Rectal smooth muscle tissue (tissue), 1 donor: ENCODE data around the gene SMAD7.

ENCODE experiments used
- H3K27ac ChIP-seq: one replicate; pipeline ENCODE4 v1.7.0; 2013; ENCODE audit warnings: low read depth, low read length, inconsistent platforms
- H3K27me3 ChIP-seq: one replicate; pipeline ENCODE4 v1.7.0; 2013; ENCODE audit warnings: low read length; ENCODE audit not compliant: control insufficient read depth, insufficient read depth
- H3K36me3 ChIP-seq: one replicate; pipeline ENCODE4 v1.7.0; 2013; ENCODE audit warnings: low read length; ENCODE audit not compliant: control insufficient read depth, insufficient read depth
- H3K4me1 ChIP-seq: one replicate; pipeline ENCODE4 v1.7.0; 2013; ENCODE audit warnings: low read length; ENCODE audit not compliant: control insufficient read depth, insufficient read depth
- H3K4me3 ChIP-seq: one replicate; pipeline ENCODE4 v1.7.0; 2013; ENCODE audit warnings: low read length
- H3K9ac ChIP-seq: one replicate; pipeline ENCODE4 v1.7.0; 2013; ENCODE audit warnings: low read length

The SMAD7 gene

DNA sequence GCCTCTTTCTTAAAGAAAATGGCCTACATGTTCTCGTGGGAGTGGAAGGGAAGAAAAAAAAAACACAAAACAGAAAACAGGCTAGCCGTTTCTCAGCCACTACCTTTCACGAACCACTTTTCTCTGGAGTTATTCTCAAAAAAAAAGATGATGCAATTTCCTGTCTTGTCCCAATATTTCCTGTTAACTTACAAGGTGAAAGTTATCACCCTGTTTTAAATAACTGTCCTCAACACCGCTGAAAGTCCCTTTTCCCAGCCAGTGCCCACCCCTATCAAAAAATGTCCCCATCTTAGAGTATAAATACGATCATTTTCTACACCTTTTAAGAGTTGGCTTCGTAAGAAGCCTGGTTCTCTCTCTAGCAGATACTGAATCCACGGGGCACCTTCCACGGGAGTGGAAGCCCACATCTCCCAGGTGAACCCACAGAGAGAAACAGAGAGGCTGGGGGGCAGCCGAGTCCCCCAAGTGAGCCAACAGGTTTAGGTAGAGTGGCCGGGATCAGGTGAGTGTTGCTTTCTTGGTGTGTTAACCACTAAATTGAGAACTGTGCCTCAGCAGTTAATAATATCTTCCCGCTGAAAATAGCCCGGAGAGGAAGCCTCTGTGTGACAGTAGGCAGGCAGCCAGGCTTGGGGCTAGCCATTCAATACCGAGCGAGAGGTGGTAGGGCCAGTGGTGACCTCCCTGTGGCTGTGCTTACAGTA, 15.9 kb downstream of the SMAD7 start:
- Histone ChIP-seq H3K27me3 (no peaks in the 10 kb centered on the region), H3K36me3 (peaks cover 5% of the 10 kb centered on the region), H3K27ac (peak overlapping the region; percentile 70), H3K4me3 (peak overlapping the region; percentile 31), H3K9ac (no peak overlapping the region), H3K4me1 (peaks cover 65% of the 10 kb centered on the region)

- Histone ChIP-seq H3K4me3 (no peak overlapping the region), H3K36me3 (peaks cover 5% of the 10 kb centered on the region), H3K27ac (peak overlapping the region; percentile 62), H3K27me3 (no peaks in the 10 kb centered on the region), H3K4me1 (peaks cover 65% of the 10 kb centered on the region), H3K9ac (no peak overlapping the region)
These were observed 16.4 kb downstream of the SMAD7 start for GRCh38 chr18:48934415-48934722.

DNA sequence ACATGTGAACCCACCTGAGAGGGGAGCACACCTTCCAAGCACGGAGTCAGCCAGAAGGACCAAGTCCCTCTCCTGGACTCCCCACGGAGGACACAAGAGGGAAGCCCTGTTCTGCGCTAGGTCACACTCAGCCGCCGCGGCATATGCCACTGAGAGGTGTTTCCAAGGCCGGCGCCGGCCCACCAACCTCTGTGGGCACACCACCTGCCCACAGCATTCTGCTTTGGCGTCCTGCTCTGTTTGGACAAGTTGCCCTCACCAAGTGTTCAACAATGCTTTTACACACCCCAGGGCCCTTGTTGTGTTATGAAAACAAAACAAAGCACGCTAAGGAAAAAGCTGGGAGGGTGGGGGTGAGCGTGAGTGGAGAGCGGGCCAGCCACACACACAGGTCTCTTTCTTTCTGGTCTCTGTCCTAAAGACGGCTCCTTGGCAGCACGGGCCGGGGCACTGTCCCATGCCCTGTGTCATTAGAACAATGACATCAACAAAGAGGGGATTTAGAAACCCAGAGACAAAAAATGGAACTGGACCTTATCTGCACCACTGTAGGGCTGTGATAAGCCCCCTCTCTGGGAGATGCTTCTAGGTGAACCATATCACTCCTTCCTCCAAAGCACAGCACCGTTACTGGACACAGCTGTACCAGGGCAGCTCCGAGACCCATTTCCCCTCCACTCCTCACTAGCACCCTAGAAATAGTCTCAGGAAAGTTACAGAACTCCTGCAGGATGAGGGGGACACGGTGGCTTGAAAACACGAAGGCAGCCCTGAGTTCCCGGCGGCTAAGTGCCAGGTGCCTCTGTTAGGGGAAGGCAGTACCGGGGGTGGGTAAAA, 17.0 kb downstream of the SMAD7 start:
- peak overlapping the region; percentile 10 for H3K9ac ChIP-seq
- peak overlapping the region; percentile 19 for H3K4me3 ChIP-seq
- peak overlapping the region; percentile 62 for H3K27ac ChIP-seq
- H3K36me3 ChIP-seq, result peaks cover 5% of the 10 kb centered on the region
- H3K4me1 ChIP-seq, result peaks cover 71% of the 10 kb centered on the region
- H3K27me3 ChIP-seq, result no peaks in the 10 kb centered on the region

DNA sequence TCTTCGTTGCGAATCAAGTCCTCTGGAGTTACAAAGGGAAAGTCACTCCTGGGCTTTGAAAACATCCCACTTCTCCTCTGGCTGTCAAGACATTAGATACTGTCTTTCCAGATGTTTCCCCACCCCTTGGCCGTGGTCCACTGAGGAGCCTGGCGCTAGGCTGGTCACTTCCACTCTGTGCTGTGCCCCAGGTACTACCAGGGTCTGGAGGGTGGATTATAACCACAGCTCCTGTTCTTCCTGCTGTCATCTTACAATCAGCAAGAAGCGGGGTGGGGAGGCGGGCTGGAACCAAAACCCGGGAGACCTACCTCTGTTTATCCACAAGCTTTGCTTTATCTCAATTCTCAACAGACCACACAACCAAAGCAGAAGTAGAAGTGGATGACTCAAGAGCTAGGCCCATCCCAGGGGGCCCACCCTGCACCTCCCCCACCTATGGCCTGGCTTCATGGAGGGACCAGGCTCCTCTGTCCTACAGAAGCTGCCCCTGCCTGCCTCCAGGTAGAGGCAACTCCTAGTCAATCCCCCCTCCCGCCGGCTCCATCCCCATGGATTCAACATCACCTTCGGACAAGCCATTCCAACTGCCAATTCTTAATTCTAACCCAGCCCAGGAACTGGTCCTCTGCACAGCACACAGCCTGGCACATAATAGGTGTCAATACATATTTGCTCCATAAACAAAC, 17.8 kb downstream of the SMAD7 start:
- Histone ChIP-seq H3K27me3 (no peaks in the 10 kb centered on the region), H3K36me3 (peaks cover 5% of the 10 kb centered on the region), H3K4me3 (peak overlapping the region; percentile 19), H3K9ac (no peak overlapping the region), H3K4me1 (peaks cover 70% of the 10 kb centered on the region), H3K27ac (peak overlapping the region; percentile 62)

DNA sequence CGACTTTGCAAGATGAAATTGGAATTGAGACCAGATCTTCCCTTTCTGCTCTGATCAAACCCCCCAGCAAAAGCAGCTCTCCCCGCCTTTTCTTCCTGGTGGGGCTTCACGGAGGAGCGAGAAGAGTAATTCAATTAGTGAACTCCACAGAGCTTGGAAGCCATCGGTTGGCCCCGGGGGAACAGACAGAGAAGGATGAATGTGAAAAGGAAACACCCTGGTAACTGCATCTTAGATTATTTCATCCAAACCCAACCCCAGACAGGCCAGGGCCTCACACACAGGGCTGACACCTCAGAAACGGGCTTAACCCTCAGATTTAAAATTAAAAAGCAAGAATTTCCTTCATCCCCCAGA, 18.3 kb downstream of the SMAD7 start:
- Histone ChIP-seq H3K9ac (no peak overlapping the region), H3K4me1 (peaks cover 70% of the 10 kb centered on the region), H3K4me3 (peak overlapping the region; percentile 19), H3K27ac (peak overlapping the region; percentile 62), H3K27me3 (no peaks in the 10 kb centered on the region), H3K36me3 (peaks cover 3% of the 10 kb centered on the region)

DNA sequence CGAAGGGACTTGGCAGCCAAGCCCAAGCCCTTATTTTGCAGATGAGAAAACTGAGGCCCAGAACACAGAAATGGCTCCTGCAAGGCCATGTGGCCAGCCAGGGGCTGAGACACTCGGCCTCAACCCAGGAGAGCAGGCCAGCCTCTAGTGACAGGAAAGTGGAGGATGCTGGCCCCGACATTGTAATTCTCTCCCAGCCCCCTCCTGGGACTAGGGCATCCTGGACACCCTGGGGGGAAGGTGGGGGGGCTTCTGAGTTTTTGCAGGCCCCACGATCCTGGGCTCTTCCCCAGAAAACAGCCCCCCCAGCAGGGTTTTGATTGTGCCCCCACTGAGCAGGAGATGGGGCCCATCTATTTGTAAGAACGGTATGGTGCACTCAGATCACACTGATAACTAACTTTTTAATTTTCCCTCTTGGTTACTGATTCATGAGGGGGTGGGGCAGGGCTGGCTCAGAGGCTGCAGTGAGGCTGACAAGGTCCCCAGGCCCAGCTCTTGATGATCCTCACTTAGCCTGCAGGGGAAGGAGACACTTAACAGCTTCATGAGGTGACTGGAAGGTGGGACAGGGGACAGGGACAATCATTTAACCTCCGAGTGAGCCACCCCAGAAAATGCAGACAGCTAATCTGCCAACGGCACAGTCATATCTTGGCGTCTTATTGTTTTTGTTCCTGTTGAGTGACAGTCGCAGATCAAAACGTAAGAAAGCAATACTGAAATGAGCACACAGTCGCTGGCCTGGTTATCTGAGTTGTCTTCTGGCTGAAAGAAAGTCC, 18.9 kb downstream of the SMAD7 start:
- peak overlapping the region; percentile 19 for H3K4me3 ChIP-seq

DNA sequence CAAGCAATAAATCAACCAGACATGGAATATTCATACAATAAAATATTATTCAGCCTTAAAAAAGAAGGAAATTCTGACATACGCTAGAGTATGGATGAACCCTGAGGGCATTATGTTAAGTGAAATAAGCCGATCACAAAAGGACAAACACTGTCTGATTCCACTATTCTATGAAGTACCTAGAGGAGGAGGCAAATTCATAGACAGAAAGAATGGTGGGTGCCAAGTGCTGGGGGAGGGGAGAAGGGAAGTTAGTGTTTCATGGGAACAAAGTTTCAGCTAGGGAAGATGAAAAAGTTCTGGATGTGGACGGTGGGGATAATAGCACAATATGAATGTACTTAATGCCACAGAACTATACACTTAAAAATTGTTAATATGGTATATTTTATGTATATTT, 19.8 kb downstream of the SMAD7 start:
- Histone ChIP-seq H3K27me3 (no peaks in the 10 kb centered on the region), H3K36me3 (no peaks in the 10 kb centered on the region), H3K4me1 (peaks cover 70% of the 10 kb centered on the region), H3K9ac (no peak overlapping the region), H3K27ac (peak overlapping the region; percentile 91), H3K4me3 (peak overlapping the region; percentile 47)

More for the DNA sequence above, 18.9 kb downstream of the SMAD7 start:
- H3K27ac ChIP-seq, result peak overlapping the region; percentile 91
- no peaks in the 10 kb centered on the region for H3K27me3 ChIP-seq
- H3K36me3 ChIP-seq, result peaks cover 2% of the 10 kb centered on the region
- H3K4me1 ChIP-seq, result peaks cover 70% of the 10 kb centered on the region
- no peak overlapping the region for H3K9ac ChIP-seq

GRCh38 chr18:48929941-48930713, 20.6 kb downstream of the SMAD7 start:
- no peaks in the 10 kb centered on the region for H3K36me3 ChIP-seq
- H3K9ac ChIP-seq, result peak overlapping the region; percentile 5
- H3K4me1 ChIP-seq, result peaks cover 71% of the 10 kb centered on the region
- H3K27ac ChIP-seq, result peak overlapping the region; percentile 91
- no peaks in the 10 kb centered on the region for H3K27me3 ChIP-seq
- H3K4me3 ChIP-seq, result peak overlapping the region; percentile 47

- Histone ChIP-seq H3K27me3 (no peaks in the 10 kb centered on the region), H3K27ac (peak overlapping the region; percentile 91), H3K4me1 (peaks cover 73% of the 10 kb centered on the region), H3K36me3 (no peaks in the 10 kb centered on the region), H3K9ac (no peak overlapping the region), H3K4me3 (peak overlapping the region; percentile 35)
These were observed 21.6 kb downstream of the SMAD7 start for GRCh38 chr18:48929212-48929612.

GRCh38 chr18:48928787-48929186, 22.0 kb downstream of the SMAD7 start:
- H3K27me3 ChIP-seq, result no peaks in the 10 kb centered on the region
- peak overlapping the region; percentile 91 for H3K27ac ChIP-seq
- H3K9ac ChIP-seq, result peak overlapping the region; percentile 36
- no peaks in the 10 kb centered on the region for H3K36me3 ChIP-seq
- peak overlapping the region; percentile 35 for H3K4me3 ChIP-seq
- H3K4me1 ChIP-seq, result peaks cover 69% of the 10 kb centered on the region

DNA sequence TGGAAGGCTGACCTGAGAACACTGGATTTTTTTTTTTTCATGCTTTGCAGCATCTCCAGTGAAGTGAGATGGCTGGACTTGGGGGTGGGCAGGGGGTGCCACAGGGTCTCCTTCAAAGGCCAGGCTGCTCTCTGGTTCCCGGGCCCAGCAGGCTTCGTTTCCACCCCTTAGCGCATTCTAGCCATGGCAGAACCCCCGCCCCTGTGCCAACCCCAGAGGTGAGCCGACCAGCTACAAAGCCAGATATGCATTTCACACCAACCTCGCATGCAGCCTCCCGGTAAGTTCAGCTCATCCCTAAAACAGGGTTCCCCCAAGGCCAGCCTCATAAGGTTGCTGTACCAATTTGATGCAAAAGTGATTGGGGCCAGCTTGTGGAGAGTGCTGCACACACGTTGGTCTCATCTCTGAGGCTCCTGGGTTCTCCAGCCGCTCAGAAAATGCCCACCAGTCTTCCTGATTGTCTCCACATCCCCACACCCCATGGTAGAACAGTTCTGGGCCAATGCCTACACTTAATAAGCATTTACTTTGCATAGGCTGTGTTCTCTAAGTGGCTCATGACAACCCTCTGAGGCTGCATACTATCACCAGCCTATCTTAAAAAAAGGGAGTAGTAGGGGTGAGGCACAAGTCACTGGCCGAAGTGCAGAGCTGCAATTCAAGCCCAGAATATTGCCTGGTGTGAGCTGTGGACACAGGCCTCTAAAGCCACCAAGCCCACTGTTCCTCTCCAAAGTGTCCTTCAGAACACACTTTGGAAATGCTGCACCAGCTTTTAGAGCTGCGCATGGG, 23.3 kb downstream of the SMAD7 start:
- Histone ChIP-seq H3K27ac (no peak overlapping the region), H3K4me1 (peaks cover 66% of the 10 kb centered on the region), H3K4me3 (no peak overlapping the region), H3K36me3 (no peaks in the 10 kb centered on the region), H3K9ac (no peak overlapping the region), H3K27me3 (no peaks in the 10 kb centered on the region)
